A673 (cell line): ENCODE data around the gene TBC1D28. TPM values are rescaled to one million over a fixed set of nuclear protein-coding genes. Genes with fewer than 3 reads are reported as not detected.
"Not testable (repeated sequence)": the region's sequence is repeated elsewhere in the genome, so short reads cannot be mapped to it uniquely, and the experiment has no call there.

Experiments
- BruUV-seq: library from RNA; stranded (reverse); fragments of 400-500 nt; replicated peaks from 2 replicates; lab custom pipeline; 2021; lab: Mats Ljungman, UMichigan
- CTCF ChIA-PET: fragments of 300-600 bp; sonication (Branson Sonifier 250); formaldehyde crosslinking; loops from one replicate; lab custom pipeline; 2022; ENCODE audit warnings: antibody characterized with exemption; lab: Charles Lee
- POLR2A ChIA-PET: fragments of 300-600 bp; sonication (Branson Sonifier 250); formaldehyde crosslinking; loops from one replicate; lab custom pipeline; 2022; ENCODE audit warnings: antibody characterized with exemption; ENCODE audit not compliant: low non-redundant PET; lab: Charles Lee
- DNase-seq: peaks from one replicate; pipeline ENCODE4 v3.0.0-alpha.2; 2015; ENCODE audit warnings: low spot score
- H3K27ac ChIP-seq: fragments of 200-600 bp; sonication (generic); 2 replicates; pipeline ENCODE4 v1.5.1; 2016; ENCODE audit warnings: mixed run types, low read depth, mild to moderate bottlenecking, mixed read lengths, antibody characterized with exemption, low read length; ENCODE audit not compliant: poor library complexity, severe bottlenecking
- H3K27me3 ChIP-seq: fragments of 200-600 bp; sonication (generic); replicated peaks from 2 replicates; pipeline ENCODE4 v1.6.1; 2017; ENCODE audit warnings: mixed run types, low read depth, mild to moderate bottlenecking, mixed read lengths, antibody characterized with exemption, low read length; ENCODE audit not compliant: insufficient read depth, poor library complexity
- H3K36me3 ChIP-seq: fragments of 200-600 bp; sonication (generic); 2 replicates; pipeline ENCODE4 v1.6.1; 2016; ENCODE audit warnings: mixed run types, mild to moderate bottlenecking, mixed read lengths, antibody characterized with exemption, low read length; ENCODE audit not compliant: insufficient read depth, poor library complexity, severe bottlenecking
- H3K4me1 ChIP-seq: fragments of 200-600 bp; sonication (generic); 2 replicates; pipeline ENCODE4 v1.6.1; 2017; ENCODE audit warnings: mixed run types, mild to moderate bottlenecking, mixed read lengths, antibody characterized with exemption, low read length; ENCODE audit not compliant: insufficient read depth, poor library complexity, severe bottlenecking
- H3K4me3 ChIP-seq: fragments of 200-600 bp; sonication (generic); 2 replicates; pipeline ENCODE4 v1.5.1; 2016; ENCODE audit warnings: low read depth, mixed run types, mild to moderate bottlenecking, mixed read lengths, low read length; ENCODE audit not compliant: poor library complexity, severe bottlenecking
- H3K9me3 ChIP-seq: fragments of 200-600 bp; sonication (generic); 2 replicates; pipeline ENCODE4 v1.6.1; 2016; ENCODE audit warnings: mixed run types, low read depth, mild to moderate bottlenecking, mixed read lengths, antibody characterized with exemption, low read length; ENCODE audit not compliant: poor library complexity, severe bottlenecking
- intact Hi-C: fragments of 100-400 bp; cut with micrococcal nuclease; formaldehyde crosslinking; loops from one replicate; pipeline ENCODE4 v1.10.0; 2022; ENCODE audit not compliant: unreplicated experiment
- total RNA-seq: library from RNA; stranded (reverse); gene quantifications from 2 replicates; pipeline ENCODE4 v1.2.3, GENCODE V29; 2021

Gene TBC1D28
- total RNA-seq, 1 experiment from 2014 or later, result not detected

- H3K4me3 ChIP-seq, intact Hi-C loops, BruUV-seq, POLR2A ChIA-PET, H3K27me3 ChIP-seq, H3K27ac ChIP-seq, H3K9me3 ChIP-seq, H3K36me3 ChIP-seq, DNase-seq, CTCF ChIA-PET, H3K4me1 ChIP-seq: not testable (repeated sequence)
These were observed 31.2 kb downstream of the TBC1D28 start for GRCh38 chr17:18613016-18613415.

GRCh38 chr17:18593138-18593537, 51.1 kb downstream of the TBC1D28 start:
- BruUV-seq, H3K4me3 ChIP-seq, DNase-seq, H3K4me1 ChIP-seq, POLR2A ChIA-PET, H3K9me3 ChIP-seq, CTCF ChIA-PET, intact Hi-C loops, H3K27me3 ChIP-seq, H3K36me3 ChIP-seq, H3K27ac ChIP-seq: not testable (repeated sequence)

Other genes with a start within 250 kb of the TBC1D28 start
- gene LGALS9C, start 167.6 kb downstream of the TBC1D28 start, total RNA-seq, result not detected in 2 replicates
- 10.3 and 11.1 TPM in 2 replicates for gene FOXO3B, start 37.9 kb upstream of the TBC1D28 start, total RNA-seq
- 0.17 TPM in 1 of 2 replicates, not detected in the other for gene FBXW10, start 99.7 kb upstream of the TBC1D28 start, total RNA-seq
- 26.5 and 31.6 TPM in 2 replicates for gene TVP23B, start 136.8 kb upstream of the TBC1D28 start, total RNA-seq
- gene PRPSAP2, start 213.7 kb upstream of the TBC1D28 start, total RNA-seq, result 72.1 and 73.4 TPM in 2 replicates